GM21367 (cell line): Measurements from ENCODE around the gene SNX5.

Source experiments
- ATAC-seq: cut with Tn5 transposase; IDR thresholded peaks from one replicate; pipeline ENCODE4 v1.9.1; 2021; ENCODE audit not compliant: unreplicated experiment

SNX5 gene

DNA sequence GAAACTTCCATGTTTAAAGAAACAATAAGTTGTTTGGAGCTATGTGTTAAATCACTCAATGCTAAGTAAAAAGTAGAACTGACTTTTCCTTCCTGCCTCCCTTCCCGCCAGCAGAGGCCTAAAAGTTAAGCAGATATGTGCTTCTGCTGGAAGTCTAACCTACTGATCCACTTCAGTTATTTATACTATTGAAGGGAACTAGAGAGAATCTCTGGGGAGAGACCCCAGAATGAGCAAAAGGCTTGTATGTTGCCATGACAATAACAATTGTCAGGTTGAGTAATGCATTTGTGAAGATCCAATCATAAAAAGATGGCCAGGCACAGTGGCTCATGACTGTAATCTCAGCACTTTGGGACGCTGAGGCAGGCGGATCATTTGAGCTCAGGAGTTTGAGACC lies 25.0 kb upstream of the SNX5 start:
- ATAC-seq = no peak

- no peak for ATAC-seq
These were observed 24.4 kb upstream of the SNX5 start for GRCh38 chr20:17992847-17993513.

- no peak for ATAC-seq
These were observed 23.6 kb upstream of the SNX5 start for GRCh38 chr20:17992224-17992637.

DNA sequence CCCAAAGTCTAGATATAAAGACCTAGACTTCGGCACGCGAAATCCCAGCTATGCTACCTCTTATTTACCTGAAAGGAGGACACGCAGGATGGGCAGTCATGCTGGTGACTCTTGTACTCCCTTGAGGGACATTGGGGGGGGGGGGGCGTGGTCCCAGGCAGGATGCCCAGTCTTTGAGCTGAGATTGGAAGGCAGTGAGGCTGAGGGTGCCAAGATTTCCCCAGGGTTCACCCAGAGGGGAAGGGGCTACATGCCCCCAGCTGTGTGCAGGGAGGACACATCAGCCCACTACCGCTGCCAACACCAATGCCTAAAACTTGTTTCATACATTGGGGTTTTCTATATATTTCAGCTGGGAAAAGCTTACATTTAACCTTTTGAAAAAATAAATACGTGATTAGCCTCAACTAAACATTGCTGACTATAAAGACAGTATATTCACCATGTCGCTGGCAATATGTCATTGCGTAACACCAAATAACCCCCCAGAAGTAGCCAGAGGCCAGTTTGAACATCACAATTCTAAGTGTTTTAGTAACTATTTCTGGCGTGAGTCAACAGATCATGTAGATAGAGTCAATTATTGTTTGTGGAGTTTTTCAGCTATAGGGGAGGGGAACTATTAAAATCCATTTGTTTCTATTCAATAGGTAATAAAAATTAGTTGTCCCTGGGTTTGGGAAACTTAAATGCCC lies 21.8 kb upstream of the SNX5 start:
- ATAC-seq = no peak

GRCh38 chr20:17987988-17988387 lies 19.4 kb upstream of the SNX5 start:
- ATAC-seq = no peak

- no peak for ATAC-seq
These were observed 16.9 kb upstream of the SNX5 start for GRCh38 chr20:17985388-17986018.

DNA sequence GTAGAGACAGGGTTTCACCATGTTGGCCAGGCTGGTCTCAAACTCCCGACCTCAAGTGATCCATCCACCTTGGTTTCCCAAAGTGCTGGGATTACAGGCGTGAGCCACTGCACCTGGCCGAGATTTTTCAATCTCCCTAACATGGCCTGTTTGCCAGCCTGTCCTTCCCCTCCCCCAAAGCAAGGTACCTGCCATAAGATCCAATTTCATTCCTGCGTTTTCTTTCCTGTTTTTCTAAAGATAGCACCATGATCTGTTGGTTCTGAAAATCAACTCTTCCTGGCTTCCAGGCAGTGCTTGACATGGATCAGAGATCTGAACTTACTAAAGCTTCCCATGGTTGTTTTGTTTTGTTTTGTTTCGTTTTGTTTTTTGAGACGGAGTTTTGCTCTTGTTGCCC lies 7.7 kb upstream of the SNX5 start:
- no peak for ATAC-seq

- ATAC-seq = no peak
These were observed 3.5 kb upstream of the SNX5 start for GRCh38 chr20:17972121-17972520.

DNA sequence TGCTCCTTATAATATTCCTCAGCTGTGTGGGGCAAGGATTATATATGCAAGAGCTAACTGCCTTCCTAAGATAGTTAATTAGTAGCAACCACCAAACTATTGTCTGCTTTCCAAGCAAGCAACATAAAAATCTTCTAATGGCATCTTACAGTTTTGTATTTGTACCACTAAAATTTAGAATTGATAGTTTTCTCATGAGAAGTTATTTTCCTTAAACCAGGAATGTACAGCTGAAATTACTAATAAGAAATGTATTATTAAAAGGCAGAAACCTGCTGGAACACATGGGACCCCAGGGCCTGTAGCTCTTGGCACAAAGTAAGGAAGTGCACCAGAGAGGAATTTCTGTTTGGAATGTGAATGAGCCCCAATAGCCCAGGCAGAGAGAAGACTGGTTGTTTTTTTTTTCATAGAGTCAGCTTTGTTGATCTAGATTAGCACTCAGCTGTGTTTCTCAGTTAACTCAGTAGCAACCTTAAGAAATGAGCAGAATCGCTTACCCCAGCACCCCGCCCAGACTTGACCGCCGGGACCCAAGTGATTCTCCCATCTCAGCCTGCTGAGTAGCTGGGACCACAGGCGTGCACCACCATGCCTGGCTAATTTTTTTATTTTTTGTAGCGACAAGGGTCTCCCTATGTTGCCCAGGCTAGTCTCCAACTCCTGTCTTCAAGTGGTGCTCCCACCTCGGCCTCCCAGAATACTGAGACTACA lies 2.9 kb upstream of the SNX5 start:
- no peak for ATAC-seq

GRCh38 chr20:17969884-17970409 lies 1.4 kb upstream of the SNX5 start:
- ATAC-seq = no peak

DNA sequence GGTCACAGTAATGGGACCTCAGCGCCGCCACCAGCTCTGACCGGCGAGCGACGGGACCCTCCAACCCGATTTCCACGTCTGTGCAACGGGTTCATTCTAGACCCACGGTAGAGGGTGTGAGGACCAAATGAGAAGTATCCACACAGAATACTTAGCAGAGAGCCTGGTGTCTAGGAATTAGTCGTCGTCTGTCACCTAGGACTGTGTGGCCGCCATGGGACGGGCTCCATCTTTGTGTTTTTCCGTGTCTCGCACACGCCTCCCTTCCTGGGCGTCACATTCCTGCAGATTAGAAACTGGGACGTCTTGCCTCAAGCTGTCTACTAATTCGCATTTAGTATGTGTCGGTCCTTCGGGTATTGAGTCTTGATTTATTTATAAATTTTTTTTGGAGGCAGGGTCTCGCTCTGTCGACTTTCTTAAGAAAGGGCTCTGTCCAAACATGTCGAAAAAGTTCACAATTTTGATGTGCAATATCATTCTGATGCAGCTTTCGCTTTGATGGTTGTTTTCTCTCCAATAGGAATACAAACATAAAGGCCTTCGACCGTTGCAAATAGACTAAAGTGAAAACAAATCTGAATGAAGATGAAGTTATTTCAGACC lies 787 bp upstream of the SNX5 start:
- no peak for ATAC-seq

DNA sequence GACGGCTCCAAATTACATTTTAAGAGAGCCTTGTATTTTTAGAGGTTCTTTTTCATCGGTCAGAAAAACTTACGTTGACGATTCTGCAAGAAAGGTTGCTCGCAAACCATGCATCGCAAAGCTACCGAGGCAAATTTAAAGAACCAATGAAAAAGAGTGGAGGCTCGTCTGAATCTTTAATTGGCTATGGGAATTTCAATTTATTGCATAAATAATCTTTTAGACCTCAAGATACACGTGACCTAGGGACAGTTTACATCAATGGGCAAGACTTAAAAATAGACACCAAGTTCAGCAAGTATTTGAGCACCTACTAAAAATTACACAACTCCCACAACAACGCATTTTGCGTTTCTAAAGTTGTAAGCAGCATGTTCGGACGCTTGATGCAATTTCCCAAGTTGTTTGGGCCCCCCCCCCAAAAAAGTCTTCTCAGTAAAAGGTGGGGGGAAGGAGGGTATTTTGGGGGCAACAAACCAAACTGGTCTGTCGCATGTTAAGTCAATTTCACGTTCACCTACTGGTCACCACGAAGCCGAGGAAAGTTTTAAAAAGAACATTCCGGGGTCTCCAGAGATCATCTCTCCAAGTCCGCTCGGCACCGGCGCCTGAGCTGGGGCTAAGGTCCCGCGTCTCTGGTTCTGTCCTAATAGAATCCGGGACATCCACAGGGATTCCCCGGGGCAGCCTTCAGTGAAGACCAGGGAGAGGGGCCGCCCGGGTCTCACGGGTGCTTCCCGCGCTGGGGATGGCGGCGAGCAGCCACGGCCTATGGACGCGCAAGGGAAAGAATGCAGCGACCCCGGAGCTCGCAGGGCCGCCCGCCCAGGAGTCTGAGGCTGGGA lies 851 bp downstream of the SNX5 start:
- no peak for ATAC-seq

DNA sequence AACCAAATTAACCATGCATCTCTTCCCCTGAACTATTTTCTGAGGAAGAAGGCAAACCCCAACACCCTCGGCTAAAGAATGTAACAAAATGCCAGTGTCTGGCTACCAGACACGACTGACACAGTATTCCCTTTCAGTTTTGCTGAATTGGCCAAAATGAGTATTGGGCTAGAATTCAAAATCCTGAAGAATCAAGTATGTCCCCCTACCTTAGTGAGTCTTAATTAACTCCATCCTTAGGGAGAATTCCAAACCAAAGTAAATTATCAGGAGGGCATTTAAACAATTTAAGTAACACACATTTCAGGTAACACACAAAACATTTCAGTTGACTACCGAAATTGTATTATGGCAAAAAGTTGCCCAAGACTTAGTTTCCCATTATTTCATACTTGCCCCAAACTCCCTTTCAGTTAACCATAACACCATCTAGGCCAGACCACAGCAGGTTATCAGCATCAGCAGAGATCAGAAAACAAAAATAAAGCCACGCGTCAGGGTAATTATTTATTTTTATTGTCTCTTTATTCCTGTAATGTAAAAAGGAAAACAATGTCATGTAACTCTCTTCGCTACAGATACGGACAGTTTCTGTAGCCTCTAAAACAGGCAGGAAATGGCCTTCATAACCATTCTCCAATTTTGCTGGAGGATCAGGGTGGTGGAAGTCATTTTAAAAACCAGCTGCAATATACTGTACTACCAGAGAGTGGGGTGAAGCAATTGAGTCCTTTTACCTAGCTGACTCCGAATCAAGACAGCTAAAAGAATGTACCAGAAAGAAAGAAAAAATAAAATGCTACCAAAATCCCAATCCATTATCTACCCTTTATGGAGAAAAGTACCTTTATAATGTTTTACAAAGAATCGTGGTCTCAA lies 1.9 kb downstream of the SNX5 start:
- ATAC-seq = no peak

GRCh38 chr20:17965042-17965697 lies 3.4 kb downstream of the SNX5 start:
- ATAC-seq = no peak

DNA sequence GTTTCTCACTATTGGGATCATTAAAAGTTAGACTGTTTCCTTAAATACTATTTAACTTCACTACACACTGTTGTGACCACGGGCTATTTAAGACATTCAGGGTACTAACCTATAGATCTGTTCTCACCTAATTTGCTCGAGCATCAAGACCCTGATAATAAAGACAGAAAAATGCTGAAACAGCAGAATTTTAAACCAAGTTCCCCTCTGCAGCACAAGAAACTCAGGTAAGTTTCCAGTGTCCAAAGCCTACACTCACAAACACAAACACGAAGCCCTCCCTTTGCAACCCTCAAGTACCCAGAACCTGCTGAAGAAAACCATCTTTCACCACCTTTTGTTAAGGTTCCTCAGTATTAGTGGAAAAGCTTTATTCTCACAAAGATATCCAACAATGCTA lies 4.0 kb downstream of the SNX5 start:
- no peak for ATAC-seq

GRCh38 chr20:17964073-17964472 lies 4.5 kb downstream of the SNX5 start:
- no peak for ATAC-seq

DNA sequence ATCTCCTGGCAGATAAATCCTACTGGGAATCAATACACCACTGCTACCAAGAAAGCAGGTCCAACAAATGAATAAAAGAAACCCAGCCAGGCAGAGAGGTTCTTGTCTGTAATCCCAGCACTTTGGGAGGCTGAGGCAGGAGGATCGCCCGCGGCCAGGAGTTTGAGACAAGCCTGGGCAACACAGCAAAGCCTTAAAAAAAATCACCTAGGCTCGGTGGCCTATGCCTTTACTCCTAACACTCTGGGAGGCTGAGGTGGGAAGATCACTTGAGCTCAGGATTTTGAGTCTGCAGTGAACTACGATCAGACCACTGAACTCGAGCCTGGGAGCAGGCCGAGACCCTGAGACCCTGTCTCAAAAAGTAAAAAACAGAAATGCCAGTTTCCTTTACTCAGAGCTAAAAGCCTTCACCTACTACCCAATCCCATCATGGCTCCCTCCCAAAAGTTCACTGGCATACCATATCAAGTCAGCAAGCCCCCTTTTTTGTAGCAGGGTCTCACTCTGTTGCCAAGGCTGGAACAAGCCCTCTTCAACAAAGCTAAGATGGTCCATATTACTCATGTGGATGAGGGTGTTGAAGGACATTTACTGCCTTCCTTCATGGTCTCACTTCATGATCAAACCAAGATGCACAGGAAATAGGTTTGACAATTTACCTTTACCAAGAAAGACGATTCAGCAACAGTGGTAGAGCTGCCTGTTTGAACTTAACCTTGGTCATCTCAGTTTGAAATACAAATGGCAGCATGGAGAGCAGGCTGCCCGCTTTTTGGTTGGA lies 5.3 kb downstream of the SNX5 start:
- no peak for ATAC-seq

DNA sequence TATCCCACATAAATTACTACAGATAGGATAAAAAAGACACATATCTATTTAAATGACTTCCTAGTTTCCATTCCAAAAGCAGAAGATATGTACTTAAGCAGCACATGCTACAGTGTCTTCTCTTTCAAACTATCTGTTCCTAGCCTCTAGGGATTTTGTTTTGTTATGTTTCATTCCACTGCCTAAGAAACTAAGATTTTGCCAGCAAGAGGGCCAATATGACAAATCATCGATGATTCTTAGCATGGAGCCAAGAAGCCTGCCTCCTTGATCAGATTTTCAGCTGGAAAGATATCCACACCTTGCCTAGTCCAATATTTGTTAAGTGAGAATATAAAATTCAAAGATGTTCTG lies 7.0 kb downstream of the SNX5 start:
- no peak for ATAC-seq
